Adipocyte (in vitro differentiated cells): ENCODE data around the gene PRC1.
"Not testable (repeated sequence)": the region's sequence is repeated elsewhere in the genome, so short reads cannot be mapped to it uniquely, and the experiment has no call there.

Experiments used
- DNase-seq: peaks from one replicate; pipeline ENCODE4 v3.0.0-alpha.2; 2015; ENCODE audit warnings: low read depth
- H3K27me3 ChIP-seq: replicated peaks from 2 replicates; pipeline ENCODE4 v1.7.0; 2013; ENCODE audit warnings: mild to moderate bottlenecking, low read length, moderate library complexity; ENCODE audit not compliant: control insufficient read depth, insufficient read depth
- H3K36me3 ChIP-seq: 2 replicates; pipeline ENCODE4 v1.7.0; 2013; ENCODE audit warnings: low read length, mild to moderate bottlenecking, moderate library complexity; ENCODE audit not compliant: control insufficient read depth, insufficient read depth, severe bottlenecking
- H3K4me1 ChIP-seq: 2 replicates; pipeline ENCODE4 v1.7.0; 2013; ENCODE audit warnings: mild to moderate bottlenecking, low read length, moderate library complexity; ENCODE audit not compliant: control insufficient read depth, insufficient read depth
- H3K4me3 ChIP-seq: 2 replicates; pipeline ENCODE4 v1.7.0; 2013; ENCODE audit warnings: mild to moderate bottlenecking, low read length, moderate library complexity
- H3K9ac ChIP-seq: 2 replicates; pipeline ENCODE4 v1.7.0; 2013; ENCODE audit warnings: mild to moderate bottlenecking, low read length, moderate library complexity
- H3K9me3 ChIP-seq: 2 replicates; pipeline ENCODE4 v1.7.0; 2013; ENCODE audit warnings: mild to moderate bottlenecking, low read length, moderate library complexity; ENCODE audit not compliant: control insufficient read depth

Gene PRC1

DNA sequence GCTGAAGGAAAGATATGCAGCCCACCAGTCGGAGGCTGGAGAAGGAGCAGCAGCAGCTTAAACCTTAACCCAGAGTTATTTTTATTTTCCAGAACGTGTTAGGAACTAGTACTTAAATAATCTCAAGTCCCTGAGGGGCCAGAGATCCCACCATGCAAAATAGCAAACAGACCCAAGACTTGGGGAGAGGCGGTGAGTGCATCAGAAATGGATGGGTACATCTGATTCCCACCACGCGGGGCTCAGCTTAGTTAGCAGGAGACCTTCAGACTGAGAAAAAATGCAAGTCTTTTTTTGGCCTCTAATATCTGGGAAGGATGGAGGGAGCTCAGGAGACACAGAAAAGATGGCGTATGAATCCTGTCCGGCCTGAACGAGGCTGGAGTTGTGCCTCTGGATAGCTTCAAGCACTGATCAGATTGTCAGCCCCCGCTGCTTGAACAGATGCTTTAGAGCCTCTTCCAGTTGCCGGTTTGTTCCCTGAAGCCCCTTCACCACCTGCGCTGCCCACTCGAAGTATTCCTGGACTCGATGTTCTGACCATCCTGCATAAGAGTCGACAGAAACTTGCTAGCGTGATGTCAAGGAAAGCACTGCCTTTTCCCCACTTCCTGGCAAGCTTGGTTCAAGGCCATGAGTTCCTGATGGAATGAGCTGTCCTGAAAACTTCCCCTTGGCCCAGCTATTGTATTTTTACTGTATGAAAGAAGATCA, 63.3 kb downstream of the PRC1 start:
- no peaks in the 10 kb centered on the region for H3K27me3 ChIP-seq
- no peaks in the 10 kb centered on the region for H3K36me3 ChIP-seq
- H3K9ac ChIP-seq = peak overlapping the region; percentile 90
- no peaks in the 10 kb centered on the region for H3K9me3 ChIP-seq
- H3K4me3 ChIP-seq = peak overlapping the region; percentile 93
- peaks cover 42% of the 10 kb centered on the region for H3K4me1 ChIP-seq
- DNase-seq = no peak

DNA sequence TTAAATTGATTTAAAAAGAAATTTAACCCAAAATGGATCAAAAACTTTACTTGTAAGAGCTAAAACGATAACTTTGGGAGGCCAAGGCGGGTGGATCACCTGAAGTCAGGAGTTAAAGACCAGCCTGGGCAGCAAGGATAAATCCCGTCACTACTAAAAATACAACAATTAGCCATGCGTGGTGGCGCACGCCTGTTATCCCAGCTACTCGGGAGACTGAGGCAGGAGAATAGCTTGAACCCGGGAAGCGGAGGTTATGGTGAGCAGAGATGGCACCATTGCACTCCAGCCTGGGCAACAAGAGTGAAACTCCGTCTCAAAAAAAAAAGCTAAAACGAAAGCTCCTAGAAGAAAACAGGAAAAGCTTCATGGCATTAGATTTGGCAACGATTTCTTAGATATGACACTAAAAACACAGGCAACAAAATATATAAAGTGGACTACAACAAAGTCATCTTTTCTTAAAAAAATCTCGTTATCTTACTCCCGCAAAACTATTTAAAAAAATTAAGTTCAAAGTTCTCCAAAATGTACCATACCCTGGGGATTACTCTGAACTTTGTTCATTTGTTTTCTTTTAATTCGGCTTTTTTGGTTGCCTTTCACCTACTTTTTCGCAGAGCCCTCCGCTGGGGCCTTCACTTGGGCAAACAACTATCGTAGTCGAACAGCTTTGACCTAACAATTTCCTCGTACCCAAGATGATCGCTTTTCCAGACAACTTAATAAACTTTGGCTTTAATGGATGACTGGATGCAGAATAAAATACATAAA, 64.9 kb downstream of the PRC1 start:
- no peak for DNase-seq
- Histone ChIP-seq H3K27me3 (no peaks in the 10 kb centered on the region), H3K9me3 (no peaks in the 10 kb centered on the region), H3K4me3 (peak overlapping the region; percentile 93), H3K9ac (peak overlapping the region; percentile 90), H3K36me3 (no peaks in the 10 kb centered on the region), H3K4me1 (peaks cover 32% of the 10 kb centered on the region)

DNA sequence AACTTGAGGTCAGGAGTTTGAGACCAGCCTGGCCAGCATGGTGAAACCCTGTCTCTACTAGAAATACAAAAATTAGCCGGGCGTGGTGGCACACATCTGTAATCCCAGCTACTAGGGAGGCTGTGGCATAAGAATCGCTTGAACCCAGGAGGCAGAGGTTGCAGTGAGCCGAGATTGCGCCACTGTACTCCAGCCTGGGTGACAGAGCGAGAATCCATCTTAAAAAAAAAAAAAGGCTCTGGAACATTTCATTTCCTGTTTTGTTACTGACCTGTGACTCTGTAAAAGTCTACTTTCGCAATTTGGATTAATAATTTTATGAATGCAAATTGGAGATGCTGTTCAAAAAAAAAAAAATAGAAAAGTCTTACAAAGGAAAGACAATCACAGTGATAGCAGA, 66.2 kb downstream of the PRC1 start:
- Histone ChIP-seq H3K4me1 (peaks cover 33% of the 10 kb centered on the region), H3K9ac (peak overlapping the region; percentile 37)
- H3K9me3 ChIP-seq, DNase-seq, H3K36me3 ChIP-seq, H3K4me3 ChIP-seq, H3K27me3 ChIP-seq: not testable (repeated sequence)

DNA sequence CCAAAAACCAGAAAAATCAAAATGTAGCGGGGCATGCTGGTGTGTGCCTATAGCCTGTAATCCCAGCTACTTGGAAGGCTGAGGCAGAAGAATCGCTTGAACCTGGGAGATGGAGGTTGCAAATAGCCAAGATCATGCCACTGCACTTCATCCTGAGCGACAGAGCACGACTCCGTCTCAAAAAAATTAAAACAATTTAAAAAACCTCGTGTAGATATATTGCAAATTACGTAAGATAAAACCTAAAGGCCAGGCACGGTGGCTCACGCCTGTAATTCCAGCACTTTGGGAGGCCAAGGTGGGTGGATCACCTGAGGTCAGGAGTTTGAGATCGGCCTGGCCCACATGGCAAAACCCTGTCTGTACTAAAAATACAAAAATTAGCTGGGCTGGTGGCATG, 67.6 kb downstream of the PRC1 start:
- not testable (repeated sequence) for H3K9me3 ChIP-seq, H3K27me3 ChIP-seq, DNase-seq, H3K4me3 ChIP-seq, H3K9ac ChIP-seq, H3K36me3 ChIP-seq
- peaks cover 35% of the 10 kb centered on the region for H3K4me1 ChIP-seq

DNA sequence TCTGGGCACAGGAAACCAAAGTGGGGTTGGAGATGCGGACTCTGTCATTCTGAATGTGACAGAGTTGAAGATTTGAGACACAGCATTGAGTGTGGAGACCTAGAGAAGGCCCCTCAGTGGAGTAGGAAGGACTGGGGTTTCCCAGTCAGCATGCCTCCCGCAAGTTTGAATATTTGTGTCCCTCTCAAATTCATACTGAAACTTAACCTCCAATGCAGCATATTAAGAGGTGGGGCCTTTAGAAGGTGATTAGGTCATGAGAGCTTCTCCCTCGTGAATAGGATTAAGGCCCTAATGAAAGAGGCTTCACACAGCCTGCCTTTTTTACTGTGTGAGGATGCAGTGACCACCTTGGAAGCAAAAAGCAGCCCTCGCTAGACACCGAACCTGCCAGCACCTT, 70.0 kb downstream of the PRC1 start:
- no peak for DNase-seq
- no peaks in the 10 kb centered on the region for H3K9me3 ChIP-seq
- H3K27me3 ChIP-seq = no peaks in the 10 kb centered on the region
- no peak overlapping the region for H3K4me3 ChIP-seq
- H3K36me3 ChIP-seq = peaks cover 20% of the 10 kb centered on the region
- peaks cover 20% of the 10 kb centered on the region for H3K4me1 ChIP-seq
- no peak overlapping the region for H3K9ac ChIP-seq

DNA sequence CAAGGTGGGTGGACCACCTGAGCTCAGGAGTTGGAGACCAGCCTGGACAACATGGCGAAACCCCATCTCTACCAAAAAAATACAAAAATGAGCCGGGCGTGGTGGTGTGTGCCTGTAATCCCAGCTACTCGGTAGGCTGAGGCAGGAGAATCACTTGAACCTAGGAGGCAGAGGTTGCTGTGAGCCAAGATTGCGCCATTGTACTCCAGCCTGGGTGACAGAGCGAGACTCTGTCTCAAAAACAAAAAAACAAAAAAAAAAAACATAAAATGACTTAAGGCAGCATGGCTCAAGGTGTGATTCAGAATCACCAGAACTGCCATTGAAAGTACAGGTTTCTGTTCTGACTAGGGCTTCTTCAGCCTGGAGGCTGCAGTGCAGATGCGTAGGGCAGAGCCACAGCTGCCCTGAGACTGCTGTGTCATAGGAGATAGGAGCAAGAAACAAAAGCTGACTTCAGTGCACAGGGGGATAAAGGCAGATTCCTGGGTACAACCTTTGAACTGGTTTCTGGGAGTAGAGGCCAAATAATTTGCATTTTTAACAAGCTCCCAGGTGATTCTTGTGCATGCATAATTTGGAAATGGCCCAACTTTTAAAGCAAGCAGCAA, 71.5 kb downstream of the PRC1 start:
- H3K27me3 ChIP-seq, DNase-seq, H3K4me3 ChIP-seq, H3K9me3 ChIP-seq, H3K4me1 ChIP-seq, H3K9ac ChIP-seq: not testable (repeated sequence)
- peaks cover 34% of the 10 kb centered on the region for H3K36me3 ChIP-seq

DNA sequence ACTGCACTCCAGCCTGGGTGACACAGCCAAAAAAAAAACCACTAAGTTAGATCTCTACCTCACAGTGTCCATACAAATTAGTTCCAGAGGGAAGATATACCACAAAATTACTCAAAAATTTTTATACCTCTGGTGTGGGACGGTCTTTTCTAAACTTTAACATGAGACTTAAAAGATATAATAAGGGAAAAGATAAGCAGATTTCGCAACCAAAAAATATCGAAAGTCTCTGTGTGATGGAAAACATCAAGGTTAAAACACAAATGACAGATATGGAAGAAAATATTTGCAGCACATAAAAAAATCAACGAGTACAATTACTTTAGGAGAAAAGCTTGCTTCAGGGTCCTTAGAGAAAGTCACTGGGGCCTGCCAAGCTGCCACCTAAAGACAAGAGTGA, 72.4 kb downstream of the PRC1 start:
- no peaks in the 10 kb centered on the region for H3K9me3 ChIP-seq
- H3K4me3 ChIP-seq = no peak overlapping the region
- peaks cover 8% of the 10 kb centered on the region for H3K4me1 ChIP-seq
- H3K27me3 ChIP-seq = no peaks in the 10 kb centered on the region
- peaks cover 43% of the 10 kb centered on the region for H3K36me3 ChIP-seq
- no peak for DNase-seq
- H3K9ac ChIP-seq = no peak overlapping the region

DNA sequence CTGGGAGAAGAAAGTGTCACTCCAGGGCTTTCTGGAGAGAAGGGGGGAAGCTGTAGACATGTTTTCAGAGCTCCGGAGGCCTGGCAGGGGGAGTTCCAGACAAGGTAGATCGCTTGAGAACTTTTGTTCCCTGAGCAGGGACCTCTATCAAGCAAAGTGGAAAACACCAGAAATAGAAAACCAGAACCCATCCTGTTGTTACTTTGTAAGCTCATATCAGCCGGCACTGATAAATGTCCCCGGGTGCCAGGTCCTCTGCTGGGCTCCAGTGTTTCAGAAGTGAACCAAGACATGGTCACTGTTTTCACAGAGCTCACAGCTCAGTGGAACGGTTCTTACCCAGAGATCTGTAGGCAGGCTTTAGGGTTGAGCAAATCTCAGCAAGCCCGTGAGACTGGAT, 75.5 kb downstream of the PRC1 start:
- no peak for DNase-seq
- H3K36me3 ChIP-seq = peaks cover 69% of the 10 kb centered on the region
- no peak overlapping the region for H3K4me3 ChIP-seq
- no peak overlapping the region for H3K9ac ChIP-seq
- H3K9me3 ChIP-seq = no peaks in the 10 kb centered on the region
- H3K4me1 ChIP-seq = peaks cover 8% of the 10 kb centered on the region
- H3K27me3 ChIP-seq = no peaks in the 10 kb centered on the region

DNA sequence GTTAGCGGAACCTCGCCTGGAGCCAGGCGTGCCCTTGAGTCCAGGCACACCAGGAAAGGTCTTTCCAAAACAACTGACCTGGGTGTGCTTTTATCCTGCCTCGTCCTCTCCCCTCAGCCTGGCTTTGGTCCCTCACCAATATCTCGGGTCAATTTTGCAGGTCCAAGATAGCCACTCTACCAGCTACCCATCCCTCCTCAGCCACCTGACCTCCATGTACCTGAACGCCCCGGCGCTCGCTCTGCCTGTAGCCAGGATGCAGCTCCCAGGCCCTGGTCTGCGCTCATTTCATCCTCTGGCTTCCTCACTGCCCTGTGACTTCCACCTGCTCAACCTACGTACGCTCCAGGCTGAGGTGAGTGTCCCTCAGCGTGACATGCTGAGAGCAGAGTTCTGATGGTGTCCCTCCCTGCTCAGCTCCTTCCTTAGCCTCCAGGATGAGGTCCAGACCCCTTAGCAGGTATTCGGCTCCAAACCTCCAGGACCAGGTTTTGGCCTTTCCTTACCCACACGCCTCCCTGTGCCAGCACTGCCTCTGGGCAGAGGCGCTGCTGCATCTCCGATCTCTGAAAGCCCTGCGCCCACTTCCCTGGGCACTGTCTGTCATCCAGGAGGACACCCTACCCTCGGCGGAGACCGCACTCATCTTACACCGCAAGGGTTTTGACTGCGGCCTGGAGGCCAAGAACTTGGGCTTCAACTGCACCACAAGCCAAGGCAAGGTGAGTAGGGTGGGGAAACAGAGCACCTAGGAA, 76.1 kb downstream of the PRC1 start:
- Histone ChIP-seq H3K4me1 (peaks cover 8% of the 10 kb centered on the region), H3K27me3 (no peaks in the 10 kb centered on the region), H3K36me3 (peaks cover 75% of the 10 kb centered on the region), H3K4me3 (no peak overlapping the region), H3K9ac (no peak overlapping the region), H3K9me3 (no peaks in the 10 kb centered on the region)
- DNase-seq = no peak

DNA sequence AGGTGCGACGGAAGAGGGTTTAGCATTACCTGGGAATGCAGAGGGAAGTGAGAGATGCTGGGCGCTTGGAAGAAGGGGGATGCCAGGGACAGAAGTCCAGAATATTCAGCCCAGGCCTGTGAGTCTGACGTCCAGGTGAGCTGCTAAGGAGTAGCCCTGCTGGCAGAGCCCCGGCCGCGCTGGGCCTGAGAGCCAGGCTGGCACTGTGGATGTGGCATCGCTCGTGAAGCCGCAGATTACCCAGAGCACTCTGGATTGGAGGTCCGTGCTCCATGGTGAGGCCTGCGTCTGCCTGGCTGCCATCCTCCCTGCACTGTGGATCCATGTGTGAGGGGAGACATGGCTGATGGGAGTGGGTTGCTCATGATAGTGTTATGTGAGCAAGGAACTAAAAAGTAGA, 76.8 kb downstream of the PRC1 start:
- H3K27me3 ChIP-seq = no peaks in the 10 kb centered on the region
- H3K36me3 ChIP-seq = peaks cover 82% of the 10 kb centered on the region
- H3K4me1 ChIP-seq = peaks cover 1% of the 10 kb centered on the region
- no peak overlapping the region for H3K4me3 ChIP-seq
- no peaks in the 10 kb centered on the region for H3K9me3 ChIP-seq
- DNase-seq = no peak
- no peak overlapping the region for H3K9ac ChIP-seq

DNA sequence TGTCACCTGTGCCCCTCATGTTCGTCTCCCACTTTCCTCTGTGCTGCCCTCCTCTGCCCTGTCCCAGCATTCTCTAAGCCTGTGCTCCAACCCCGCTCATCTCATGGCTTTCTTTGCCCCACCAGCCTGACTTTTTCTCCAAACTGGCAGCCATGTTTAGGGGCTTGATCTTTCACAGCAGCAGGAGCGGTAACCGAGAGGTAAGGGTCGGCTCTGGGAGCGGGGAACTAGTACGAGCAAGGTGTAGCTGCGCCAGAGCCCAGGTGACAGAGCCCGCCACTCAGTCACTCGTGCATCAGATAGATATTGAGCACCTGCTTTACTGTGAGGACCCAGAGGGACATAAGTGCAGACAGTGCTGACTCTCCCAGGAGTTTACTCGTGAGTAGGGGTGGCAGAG, 77.9 kb downstream of the PRC1 start:
- Histone ChIP-seq H3K9ac (no peak overlapping the region), H3K9me3 (no peaks in the 10 kb centered on the region), H3K4me3 (no peak overlapping the region), H3K4me1 (no peaks in the 10 kb centered on the region), H3K27me3 (no peaks in the 10 kb centered on the region), H3K36me3 (peaks cover 93% of the 10 kb centered on the region)
- no peak for DNase-seq
